H1 (cell line): ENCODE data around the gene CRYBG1. TPM values are rescaled to one million over a fixed set of nuclear protein-coding genes. Genes with fewer than 3 reads are reported as not detected.

Experiments used
- GABPA ChIP-seq: IDR thresholded peaks from 2 replicates; pipeline ENCODE4 v1.6.1; 2011; ENCODE audit warnings: mild to moderate bottlenecking, low read length, moderate library complexity, borderline replicate concordance; ENCODE audit not compliant: insufficient read depth
- MAFK ChIP-seq: IDR thresholded peaks from 2 replicates; pipeline ENCODE4 v1.6.1; 2012; ENCODE audit warnings: low read depth, mild to moderate bottlenecking, improper control_type of control experiment, low read length
- NRF1 ChIP-seq: IDR thresholded peaks from 2 replicates; pipeline ENCODE4 v1.6.1; 2011; ENCODE audit warnings: mild to moderate bottlenecking, low read depth, low read length, improper control_type of control experiment
- RAD21 ChIP-seq, 2 experiments: IDR thresholded peaks in 1 of 2; conservative IDR thresholded peaks in 1 of 2; 2 replicates each; pipeline ENCODE4 v1.6.1; 2011; ENCODE audit warnings: low read depth in 2 of 2, low read length in 2 of 2, improper control_type of control experiment in 1 of 2, inconsistent platforms in 1 of 2, mild to moderate bottlenecking in 1 of 2, moderate library complexity in 1 of 2
- polyA plus RNA-seq, 7 experiments: library from polyadenylated mRNA; depleted of rRNA in 3 of 7; stranded (reverse) in 5 of 7; unstranded in 2 of 7; fragments of >200 nt in 5 of 7; fragments of 200-250 nt in 2 of 7; gene quantifications; 1 replicate in 5 of 7; 2 replicates in 1 of 7; 4 replicates in 1 of 7; pipeline versions ENCODE4 v1.2.1 to v1.2.3, GENCODE V29; 2011 to 2013; ENCODE audit warnings: missing spikeins in 2 of 7, mixed read lengths in 2 of 7
- total RNA-seq: library from RNA; stranded (reverse); fragmentation: NEBNext Ultra II Directional; extraction: Animal tissue kit (Norgen Biotek cat#: 25700); gene quantifications from 2 replicates; pipeline ENCODE4 v1.2.1, GENCODE V29; 2021

Gene CRYBG1
- total and polyA plus RNA-seq, 2 of the 8 experiments (the other 6 are each of a cell fraction or from before 2014, with no cell fraction given): 2.2 to 11.6 TPM

- TF ChIP-seq NRF1 (no peak), GABPA (no peak), RAD21 (IDR thresholded peaks at IDR 0.05 in 1 of 2, conservative IDR thresholded peaks at IDR 0.05 in 1 of 2; ENCODE audit: low read depth in 2 of 2, low read length in 2 of 2) (no peak), MAFK (no peak)
Measured at GRCh38 chr6:106461084-106461483, 100.6 kb downstream of the CRYBG1 start (continued).
